Mesenchymal stem cell (in vitro differentiated cells and primary cell): ENCODE data around the gene MAN1C1.

Source experiments
- DNase-seq: peaks from one replicate; pipeline ENCODE4 v3.0.0-alpha.2; 2013
- H2AFZ ChIP-seq: one replicate; pipeline ENCODE4 v1.6.1; 2013; ENCODE audit warnings: low read depth, mild to moderate bottlenecking, control low read depth, inconsistent platforms, low read length, moderate library complexity
- H2AK5ac ChIP-seq: 2 replicates; pipeline ENCODE4 v1.6.1; 2013; ENCODE audit warnings: low read length, moderate library complexity, mild to moderate bottlenecking, inconsistent platforms; ENCODE audit not compliant: severe bottlenecking
- H2BK120ac ChIP-seq: one replicate; pipeline ENCODE4 v1.6.1; 2013; ENCODE audit warnings: low read depth, mild to moderate bottlenecking, inconsistent platforms, low read length, moderate library complexity
- H2BK12ac ChIP-seq, 2 experiments: one replicate each; pipeline ENCODE4 v1.6.1; 2013; ENCODE audit warnings: inconsistent platforms in 2 of 2, low read length in 2 of 2, mild to moderate bottlenecking in 2 of 2, moderate library complexity in 2 of 2, control low read depth in 1 of 2
- H2BK15ac ChIP-seq: one replicate; pipeline ENCODE4 v1.6.1; 2013; ENCODE audit warnings: mild to moderate bottlenecking, low read depth, inconsistent platforms; ENCODE audit not compliant: poor library complexity, severe bottlenecking
- H2BK5ac ChIP-seq: 2 replicates; pipeline ENCODE4 v1.6.1; 2013; ENCODE audit warnings: low read depth, mild to moderate bottlenecking, low read length, control low read depth, inconsistent platforms; ENCODE audit not compliant: poor library complexity, severe bottlenecking
- H3K14ac ChIP-seq, 2 experiments: one replicate each; pipeline ENCODE4 v1.6.1; 2013; ENCODE audit warnings: inconsistent platforms in 2 of 2, low read length in 2 of 2, control low read depth in 1 of 2, mild to moderate bottlenecking in 1 of 2, moderate library complexity in 1 of 2
- H3K18ac ChIP-seq, 2 experiments: one replicate each; pipeline ENCODE4 v1.6.1; 2013; ENCODE audit warnings: inconsistent platforms in 2 of 2, low read length in 2 of 2, control low read depth in 1 of 2, low read depth in 1 of 2, mild to moderate bottlenecking in 1 of 2
- H3K23ac ChIP-seq, 2 experiments: one replicate each; pipeline ENCODE4 v1.6.1; 2013; ENCODE audit warnings: inconsistent platforms in 2 of 2, low read length in 2 of 2, mild to moderate bottlenecking in 2 of 2, moderate library complexity in 2 of 2, control low read depth in 1 of 2
- H3K27ac ChIP-seq: 2 replicates; pipeline ENCODE4 v1.5.1; 2013; ENCODE audit warnings: mild to moderate bottlenecking, moderate library complexity, low read length, control low read depth, inconsistent platforms; ENCODE audit not compliant: poor library complexity, severe bottlenecking
- H3K27me3 ChIP-seq, 2 experiments: 2 replicates each; pipeline versions ENCODE4 v1.6.1 to v1.7.0; 2013; ENCODE audit warnings: low read length in 2 of 2, mild to moderate bottlenecking in 2 of 2, moderate library complexity in 2 of 2, control low read depth in 1 of 2, inconsistent platforms in 1 of 2; ENCODE audit not compliant: control insufficient read depth in 1 of 2, insufficient read depth in 1 of 2
- H3K36me3 ChIP-seq, 2 experiments: 2 replicates each; pipeline versions ENCODE4 v1.6.1 to v1.7.0; 2013; ENCODE audit warnings: low read length in 2 of 2, control low read depth in 1 of 2, inconsistent platforms in 1 of 2, low read depth in 1 of 2, mild to moderate bottlenecking in 1 of 2; ENCODE audit not compliant: insufficient read depth in 2 of 2, control insufficient read depth in 1 of 2
- H3K4ac ChIP-seq, 2 experiments: one replicate each; pipeline ENCODE4 v1.6.1; 2013; ENCODE audit warnings: inconsistent platforms in 2 of 2, low read length in 2 of 2, mild to moderate bottlenecking in 2 of 2, moderate library complexity in 2 of 2, control low read depth in 1 of 2, low read depth in 1 of 2
- H3K4me1 ChIP-seq: 2 replicates; pipeline ENCODE4 v1.6.1; 2013; ENCODE audit warnings: low read depth, low read length, control low read depth; ENCODE audit not compliant: control insufficient read depth, insufficient read depth
- H3K4me2 ChIP-seq: 2 replicates; pipeline ENCODE4 v1.6.1; 2013; ENCODE audit warnings: low read length, mild to moderate bottlenecking, inconsistent platforms; ENCODE audit not compliant: poor library complexity, severe bottlenecking
- H3K4me3 ChIP-seq, 2 experiments: 2 replicates each; pipeline versions ENCODE4 v1.5.1 to v1.7.0; 2013; ENCODE audit warnings: low read length in 2 of 2, mild to moderate bottlenecking in 2 of 2, control low read depth in 1 of 2, low read depth in 1 of 2; ENCODE audit not compliant: insufficient read depth in 1 of 2
- H3K79me1 ChIP-seq: replicated peaks from 2 replicates; pipeline ENCODE4 v1.6.1; 2013; ENCODE audit warnings: mild to moderate bottlenecking, control low read depth, low read length, inconsistent platforms; ENCODE audit not compliant: poor library complexity, severe bottlenecking
- H3K9ac ChIP-seq: 2 replicates; pipeline ENCODE4 v1.7.0; 2013; ENCODE audit warnings: mild to moderate bottlenecking, low read length, moderate library complexity
- H3K9me3 ChIP-seq: 2 replicates; pipeline ENCODE4 v1.7.0; 2013; ENCODE audit warnings: mild to moderate bottlenecking, low read length; ENCODE audit not compliant: control insufficient read depth
- H4K8ac ChIP-seq: one replicate; pipeline ENCODE4 v1.6.1; 2013; ENCODE audit warnings: inconsistent platforms, mild to moderate bottlenecking, low read length, moderate library complexity
- H4K91ac ChIP-seq: one replicate; pipeline ENCODE4 v1.6.1; 2013; ENCODE audit warnings: mild to moderate bottlenecking, low read length, inconsistent platforms
- WGBS: methylation state at CpG from one replicate; pipeline ENCODE4 v1.1.7; 2013; ENCODE audit warnings: mixed read lengths; 5-methylcytosine and 5-hydroxymethylcytosine counted together

The MAN1C1 gene

DNA sequence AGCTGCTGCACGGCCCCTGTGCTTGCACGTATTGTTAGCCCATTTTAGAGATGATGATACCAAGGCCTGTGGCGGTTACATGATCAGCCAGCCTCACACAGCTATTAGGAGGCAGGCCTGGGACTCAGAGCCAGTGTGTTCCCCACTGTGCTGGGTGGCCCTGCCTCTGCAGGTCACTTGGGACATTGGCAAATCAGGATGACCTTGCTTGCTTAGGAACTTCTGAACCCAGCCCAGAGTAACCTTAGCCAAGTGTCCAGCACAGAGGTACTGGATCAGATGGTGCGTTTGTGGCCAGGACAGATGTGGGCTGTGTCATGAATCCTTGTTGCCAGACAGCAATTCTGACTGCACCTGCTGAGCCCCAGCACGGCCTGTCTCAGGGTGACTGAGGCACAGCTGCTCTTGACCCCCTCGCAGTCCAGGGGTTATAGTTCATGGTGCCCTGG, 45.0 kb upstream of the MAN1C1 start:
- no peaks in the 10 kb centered on the region for H3K9me3 ChIP-seq
- no peak overlapping the region for H2AFZ ChIP-seq
- H3K4ac ChIP-seq: no peak overlapping the region
- H3K14ac ChIP-seq: no peak overlapping the region
- H3K4me3 ChIP-seq: no peak overlapping the region
- H3K27me3 ChIP-seq: peaks cover 3 to 13% of the 10 kb centered on the region in 2 experiments
- DNase-seq: no peak
- H2BK12ac ChIP-seq: no peak overlapping the region
- no peak overlapping the region for H3K27ac ChIP-seq
- H4K91ac ChIP-seq: peak overlapping the region; percentile 9
- peaks cover 46% of the 10 kb centered on the region for H3K4me1 ChIP-seq
- H4K8ac ChIP-seq: no peak overlapping the region
- H3K4me2 ChIP-seq: no peak overlapping the region
- no peak overlapping the region for H3K9ac ChIP-seq
- no peak overlapping the region for H2BK15ac ChIP-seq
- H2BK5ac ChIP-seq: no peak overlapping the region
- no peaks in the 10 kb centered on the region for H3K36me3 ChIP-seq
- no peaks in the 10 kb centered on the region for H3K79me1 ChIP-seq
- no peak overlapping the region for H2AK5ac ChIP-seq
- no peak overlapping the region for H2BK120ac ChIP-seq
- no peak overlapping the region for H3K18ac ChIP-seq
- WGBS: 89% methylated on average over 6 of the region's 6 CpGs
- no peak overlapping the region for H3K23ac ChIP-seq

- Histone ChIP-seq H3K36me3 (no peaks in the 10 kb centered on the region), H2AK5ac (no peak overlapping the region), H4K91ac (no peak overlapping the region), H3K4me2 (no peak overlapping the region), H3K27ac (no peak overlapping the region), H4K8ac (no peak overlapping the region), H3K4me1 (peaks cover 42% of the 10 kb centered on the region), H2BK120ac (no peak overlapping the region), H3K79me1 (no peaks in the 10 kb centered on the region), H3K18ac (no peak overlapping the region), H3K4me3 (no peak overlapping the region), H3K9ac (no peak overlapping the region), H2BK12ac (no peak overlapping the region), H3K14ac (peak overlapping the region in 1 of 2 experiments; percentile 44), H3K27me3 (peaks cover 3 to 13% of the 10 kb centered on the region in 2 experiments), H2BK15ac (no peak overlapping the region), H3K9me3 (no peaks in the 10 kb centered on the region), H2AFZ (no peak overlapping the region), H2BK5ac (no peak overlapping the region), H3K23ac (no peak overlapping the region), H3K4ac (no peak overlapping the region)
- no peak for DNase-seq
- WGBS: 86% methylated on average over 5 of the region's 5 CpGs
These were observed 44.5 kb upstream of the MAN1C1 start for GRCh38 chr1:25572107-25572506.

- Histone ChIP-seq H2BK15ac (no peak overlapping the region), H2BK5ac (no peak overlapping the region), H3K36me3 (no peaks in the 10 kb centered on the region), H3K23ac (no peak overlapping the region), H3K18ac (no peak overlapping the region), H3K4me3 (no peak overlapping the region), H3K79me1 (no peaks in the 10 kb centered on the region), H3K14ac (no peak overlapping the region), H4K91ac (no peak overlapping the region), H2BK12ac (no peak overlapping the region), H2AFZ (no peak overlapping the region), H2AK5ac (no peak overlapping the region), H2BK120ac (no peak overlapping the region), H3K9me3 (no peaks in the 10 kb centered on the region), H3K27ac (no peak overlapping the region), H3K4ac (no peak overlapping the region), H3K4me2 (no peak overlapping the region), H4K8ac (no peak overlapping the region), H3K9ac (no peak overlapping the region), H3K4me1 (peaks cover 35% of the 10 kb centered on the region), H3K27me3 (peaks cover 3 to 14% of the 10 kb centered on the region in 2 experiments)
- 37% methylated on average over 11 of the region's 18 CpGs for WGBS
- peak; percentile 60 for DNase-seq
These were observed 43.6 kb upstream of the MAN1C1 start for GRCh38 chr1:25572708-25573590.

- Histone ChIP-seq H3K27me3 (peaks cover 8 to 20% of the 10 kb centered on the region in 2 experiments), H3K79me1 (no peaks in the 10 kb centered on the region), H2AK5ac (no peak overlapping the region), H4K91ac (no peak overlapping the region), H3K4me1 (peaks cover 29% of the 10 kb centered on the region), H3K4ac (no peak overlapping the region), H2BK15ac (no peak overlapping the region), H3K14ac (no peak overlapping the region), H2BK5ac (no peak overlapping the region), H2AFZ (no peak overlapping the region), H3K9me3 (no peaks in the 10 kb centered on the region), H3K4me2 (no peak overlapping the region), H3K36me3 (no peaks in the 10 kb centered on the region), H2BK120ac (no peak overlapping the region), H3K18ac (no peak overlapping the region), H3K23ac (no peak overlapping the region), H3K4me3 (no peak overlapping the region), H4K8ac (no peak overlapping the region), H3K27ac (no peak overlapping the region), H2BK12ac (no peak overlapping the region), H3K9ac (no peak overlapping the region)
- 79% methylated on average over 8 of the region's 9 CpGs for WGBS
- DNase-seq: no peak
These were observed 43.0 kb upstream of the MAN1C1 start for GRCh38 chr1:25573591-25573930.
